ENCODE data around the gene MIS18A. TPM values are rescaled to one million over a fixed set of nuclear protein-coding genes. Genes with fewer than 3 reads are reported as not detected.

MIS18A gene
- total RNA-seq = 10.1 and 15.6 TPM in 2 replicates

DNA sequence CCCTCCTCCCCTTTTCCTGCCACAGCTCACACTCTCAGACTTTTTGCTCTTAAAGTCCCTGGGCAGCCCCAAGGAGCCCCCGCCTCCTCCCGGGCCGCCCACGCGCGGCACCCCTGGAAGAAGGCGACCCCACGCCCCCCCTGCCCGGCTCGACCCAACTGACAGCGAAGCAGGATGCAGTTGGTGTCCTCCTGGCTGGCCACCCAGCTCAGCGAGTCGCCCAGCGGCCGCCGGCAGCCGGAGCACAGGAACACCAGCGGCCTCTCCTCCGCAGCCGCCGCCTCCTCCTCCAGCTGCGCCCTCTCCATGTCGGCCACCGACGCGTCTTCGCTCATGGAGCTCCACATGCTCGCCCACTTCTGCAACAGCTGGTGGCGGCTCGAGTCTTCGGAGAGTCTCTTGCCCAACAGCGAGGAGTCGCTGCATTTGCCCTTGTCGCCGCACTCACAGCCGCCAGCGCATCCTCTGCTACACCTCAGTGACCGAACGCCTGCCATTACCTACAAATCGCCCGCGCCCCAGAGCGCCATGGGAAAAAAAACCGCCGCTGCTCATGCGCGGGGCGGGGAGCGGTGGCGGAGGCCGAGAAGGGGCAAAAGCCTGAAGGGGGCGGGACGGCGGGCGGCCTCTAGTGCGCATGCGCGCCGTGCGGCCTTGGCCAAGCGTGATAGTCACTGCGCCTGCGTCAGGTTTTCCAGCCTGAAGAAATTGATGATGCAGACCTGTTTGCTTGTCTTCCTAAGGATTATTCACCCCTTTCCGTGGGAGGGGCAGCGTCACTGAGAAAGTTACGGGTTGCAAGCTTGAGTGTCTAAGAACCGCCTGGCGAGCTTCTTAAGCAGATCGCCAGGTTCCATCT is at the start of gene MIS18A:
Gene MIS18A, minus strand, starts transcription at position 532 of the 859 bp plus-strand sequence. Its CDS starts 35 bp downstream, at position 497.
- DNase-seq (ENCODE audit: low read depth) = peak; percentile 82
- TF ChIP-seq, protein P1, sequence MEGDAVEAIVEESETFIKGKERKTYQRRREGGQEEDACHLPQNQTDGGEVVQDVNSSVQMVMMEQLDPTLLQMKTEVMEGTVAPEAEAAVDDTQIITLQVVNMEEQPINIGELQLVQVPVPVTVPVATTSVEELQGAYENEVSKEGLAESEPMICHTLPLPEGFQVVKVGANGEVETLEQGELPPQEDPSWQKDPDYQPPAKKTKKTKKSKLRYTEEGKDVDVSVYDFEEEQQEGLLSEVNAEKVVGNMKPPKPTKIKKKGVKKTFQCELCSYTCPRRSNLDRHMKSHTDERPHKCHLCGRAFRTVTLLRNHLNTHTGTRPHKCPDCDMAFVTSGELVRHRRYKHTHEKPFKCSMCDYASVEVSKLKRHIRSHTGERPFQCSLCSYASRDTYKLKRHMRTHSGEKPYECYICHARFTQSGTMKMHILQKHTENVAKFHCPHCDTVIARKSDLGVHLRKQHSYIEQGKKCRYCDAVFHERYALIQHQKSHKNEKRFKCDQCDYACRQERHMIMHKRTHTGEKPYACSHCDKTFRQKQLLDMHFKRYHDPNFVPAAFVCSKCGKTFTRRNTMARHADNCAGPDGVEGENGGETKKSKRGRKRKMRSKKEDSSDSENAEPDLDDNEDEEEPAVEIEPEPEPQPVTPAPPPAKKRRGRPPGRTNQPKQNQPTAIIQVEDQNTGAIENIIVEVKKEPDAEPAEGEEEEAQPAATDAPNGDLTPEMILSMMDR (IDR thresholded peaks at IDR 0.05; ENCODE audit: insufficient read depth, low read length, poor library complexity, severe bottlenecking) = no peak
- no peaks in the 10 kb centered on the region for H3K27me3 ChIP-seq (ENCODE audit: control insufficient read depth, insufficient read depth, low read length)
- no peaks in the 10 kb centered on the region for H3K36me3 ChIP-seq (ENCODE audit: control insufficient read depth, insufficient read depth, low read length)
- H3K4me3 ChIP-seq (ENCODE audit: low read depth, low read length) = peak within 1 kb of the TSS; percentile 68

DNA sequence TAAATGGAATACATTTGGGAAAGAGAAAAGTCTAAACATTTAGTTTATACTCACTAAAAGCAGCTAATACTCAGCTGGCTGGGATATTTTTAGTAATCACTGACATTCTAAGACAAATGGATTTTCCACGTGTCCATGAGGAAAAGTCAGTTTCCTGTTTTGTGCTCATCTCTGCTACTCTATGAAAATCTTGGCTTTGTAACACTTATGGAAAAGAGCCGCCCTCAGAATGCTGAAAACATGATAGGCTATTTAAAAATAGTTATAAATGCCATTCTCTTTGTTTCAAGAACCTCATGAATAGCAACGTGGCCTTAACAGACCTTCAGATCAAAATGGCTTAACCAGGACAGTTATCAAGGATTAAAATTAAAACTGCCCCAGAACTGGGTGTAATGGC is 49.7 kb upstream of the MIS18A start:
- TF ChIP-seq, protein P1 (IDR thresholded peaks at IDR 0.05; ENCODE audit: insufficient read depth, low read length, poor library complexity, severe bottlenecking) = no peak
- Histone ChIP-seq H3K36me3 (ENCODE audit: control insufficient read depth, insufficient read depth, low read length) (peaks cover 3% of the 10 kb centered on the region), H3K27me3 (ENCODE audit: control insufficient read depth, insufficient read depth, low read length) (no peaks in the 10 kb centered on the region), H3K4me3 (ENCODE audit: low read depth, low read length) (no peak overlapping the region)
- no peak for DNase-seq (ENCODE audit: low read depth)

DNA sequence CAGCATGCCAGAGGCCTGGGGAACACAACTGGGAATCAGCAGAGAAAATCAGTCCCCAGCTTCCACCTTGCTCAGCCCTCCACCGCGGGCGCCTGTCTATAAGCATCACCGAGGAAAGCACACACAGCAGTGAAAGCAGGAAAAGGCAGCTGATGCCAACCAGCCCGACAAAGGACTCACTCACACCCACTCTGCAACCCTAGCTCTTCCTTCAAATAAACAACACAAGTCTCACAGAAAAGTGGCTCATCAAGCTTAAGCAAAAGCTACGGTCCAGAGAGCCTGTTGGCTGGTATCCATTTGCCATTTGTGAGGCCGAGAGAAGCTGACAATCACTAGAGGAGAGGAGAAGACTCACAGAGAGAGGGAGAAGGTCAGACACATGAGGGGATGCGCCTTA is 46.9 kb upstream of the MIS18A start:
- TF ChIP-seq, protein P1 (IDR thresholded peaks at IDR 0.05; ENCODE audit: insufficient read depth, low read length, poor library complexity, severe bottlenecking) = no peak
- H3K36me3 ChIP-seq (ENCODE audit: control insufficient read depth, insufficient read depth, low read length) = peaks cover 2% of the 10 kb centered on the region
- no peaks in the 10 kb centered on the region for H3K27me3 ChIP-seq (ENCODE audit: control insufficient read depth, insufficient read depth, low read length)
- DNase-seq (ENCODE audit: low read depth) = no peak
- no peak overlapping the region for H3K4me3 ChIP-seq (ENCODE audit: low read depth, low read length)

- TF ChIP-seq, protein P1 (IDR thresholded peaks at IDR 0.05; ENCODE audit: insufficient read depth, low read length, poor library complexity, severe bottlenecking) = no peak
- no peak overlapping the region for H3K4me3 ChIP-seq (ENCODE audit: low read depth, low read length)
- H3K36me3 ChIP-seq (ENCODE audit: control insufficient read depth, insufficient read depth, low read length) = peaks cover 2% of the 10 kb centered on the region
- no peaks in the 10 kb centered on the region for H3K27me3 ChIP-seq (ENCODE audit: control insufficient read depth, insufficient read depth, low read length)
- no peak for DNase-seq (ENCODE audit: low read depth)
Measured at GRCh38 chr21:32322676-32323075, 43.8 kb upstream of the MIS18A start.

GRCh38 chr21:32322103-32322502 is 43.3 kb upstream of the MIS18A start:
- H3K27me3 ChIP-seq (ENCODE audit: control insufficient read depth, insufficient read depth, low read length) = no peaks in the 10 kb centered on the region
- H3K36me3 ChIP-seq (ENCODE audit: control insufficient read depth, insufficient read depth, low read length) = peaks cover 2% of the 10 kb centered on the region
- DNase-seq (ENCODE audit: low read depth) = no peak
- no peak overlapping the region for H3K4me3 ChIP-seq (ENCODE audit: low read depth, low read length)
- TF ChIP-seq, protein P1 (IDR thresholded peaks at IDR 0.05; ENCODE audit: insufficient read depth, low read length, poor library complexity, severe bottlenecking) = no peak
